K562 (cell line): ENCODE measurements around the gene HMX1. TPM values are rescaled to one million over a fixed set of nuclear protein-coding genes. Genes with fewer than 3 reads are reported as not detected.

Experiments used
- LEF1 ChIP-seq: fragments of 450-650 bp; IDR thresholded peaks from 2 replicates; pipeline ENCODE4 v1.6.1; 2016; ENCODE audit warnings: mild to moderate bottlenecking
- REST ChIP-seq, 2 experiments: fragments of 450-650 bp; formaldehyde crosslinking in 1 of 2; IDR thresholded peaks; 2 replicates each; pipeline versions ENCODE4 v1.4.0 to v1.6.1; 2014 to 2020; ENCODE audit warnings: mild to moderate bottlenecking in 2 of 2, borderline replicate concordance in 1 of 2, low read depth in 1 of 2
- polyA plus RNA-seq, 8 experiments: library from polyadenylated mRNA; depleted of rRNA in 4 of 8; stranded (reverse) in 5 of 8; unstranded in 3 of 8; fragments of >200 nt; fragmentation: Nextera tagmentation in 2 of 8; fragmentation: Illumina TruSeq in 1 of 8; extraction: Ambion mirVana in 2 of 8; extraction: Trizol in 1 of 8; gene quantifications; 2 replicates each; pipeline versions ENCODE4 v1.2.1 to v1.2.3, GENCODE V29; 2011 to 2014; ENCODE audit warnings: inconsistent platforms in 1 of 8, missing spikeins in 1 of 8
- total RNA-seq, 7 experiments: library from RNA; depleted of rRNA in 6 of 7; stranded (reverse); fragments of >200 nt in 6 of 7; fragmentation: Illumina TruSeq in 2 of 7; extraction: Trizol in 2 of 7; gene quantifications; 2 replicates each; pipeline versions ENCODE4 v1.2.1 to v1.2.3, GENCODE V29; 2011 to 2021; ENCODE audit warnings: low replicate concordance in 1 of 7

HMX1 gene
- total and polyA plus RNA-seq, 9 of the 15 experiments (the other 6 are each of a cell fraction or from before 2014, with no cell fraction given) = not detected

GRCh38 chr4:8855818-8856245 is 15.8 kb downstream of the HMX1 start (continued):
- TF ChIP-seq REST (IDR thresholded peaks at IDR 0.05; ENCODE audit: borderline replicate concordance) (no peak), REST (CRISPR knock-in tag; IDR thresholded peaks at IDR 0.05; ENCODE audit: low read depth) (no peak), LEF1 (no peak)
